HS-5 (cell line): ENCODE data around the gene CNOT6.
A peak's percentile ranks its signal among the peaks of the same experiment; 100 is the strongest.
"Not testable (repeated sequence)": the region's sequence is repeated elsewhere in the genome, so short reads cannot be mapped to it uniquely, and the experiment has no call there.

Experiments used
- DNase-seq: peaks from one replicate; pipeline ENCODE4 v3.0.0-alpha.2; 2012; ENCODE audit warnings: low read depth

Gene CNOT6

GRCh38 chr5:180494060-180494509 lies at the start of gene CNOT6:
Gene CNOT6, plus strand, starts transcription at chr5:180494379. Its CDS starts 34,898 bp downstream, at chr5:180529277.
- DNase-seq, result peak; percentile 64

GRCh38 chr5:180454752-180455151 lies 39.4 kb upstream of the CNOT6 start:
- DNase-seq, result no peak

- DNase-seq, result no peak
These were observed 38.3 kb upstream of the CNOT6 start for GRCh38 chr5:180455872-180456271.

DNA sequence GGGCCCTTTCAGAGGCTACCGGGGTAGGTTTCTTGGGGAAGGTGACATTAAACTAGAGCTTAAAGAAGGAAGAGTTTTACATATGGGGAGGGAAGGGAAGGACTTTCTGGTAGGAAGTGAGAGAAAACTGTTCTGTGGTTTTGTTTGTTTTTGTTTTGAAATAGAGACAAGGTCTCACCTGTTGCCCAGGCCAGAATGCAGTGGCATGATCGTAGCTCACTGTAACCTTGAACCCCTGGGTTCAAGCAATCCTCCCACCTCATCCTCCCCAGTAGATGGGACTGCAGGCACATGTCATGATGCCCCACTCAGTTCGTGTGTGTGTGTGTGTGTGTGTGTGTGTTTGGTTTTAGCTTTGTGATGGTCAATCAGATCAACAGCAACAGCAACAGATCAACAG lies 37.4 kb upstream of the CNOT6 start:
- no peak for DNase-seq

GRCh38 chr5:180458852-180459673 lies 35.1 kb upstream of the CNOT6 start:
- not testable (repeated sequence) for DNase-seq

DNA sequence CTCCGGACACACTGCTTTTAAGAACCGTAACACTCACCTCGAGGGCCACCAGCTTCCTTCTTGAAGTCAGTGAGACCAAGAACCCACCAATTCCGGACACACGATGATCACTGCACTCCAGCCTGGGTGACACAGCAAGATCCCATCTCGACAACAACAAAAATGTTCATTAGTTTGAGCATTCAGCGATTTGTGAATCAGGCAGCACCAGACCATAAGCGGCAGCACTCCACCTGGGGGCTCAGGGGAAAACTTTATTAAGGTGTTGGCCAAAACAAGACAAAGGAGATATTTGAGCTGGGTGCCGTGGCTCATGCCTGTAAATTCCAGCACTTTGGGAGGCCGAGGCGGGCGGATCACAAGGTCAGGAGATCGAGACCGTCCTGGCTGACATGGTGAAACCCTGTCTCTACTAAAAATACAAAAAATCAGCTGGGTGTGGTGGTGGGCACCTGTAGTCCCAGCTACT lies 34.5 kb upstream of the CNOT6 start:
- DNase-seq, result not testable (repeated sequence)

DNA sequence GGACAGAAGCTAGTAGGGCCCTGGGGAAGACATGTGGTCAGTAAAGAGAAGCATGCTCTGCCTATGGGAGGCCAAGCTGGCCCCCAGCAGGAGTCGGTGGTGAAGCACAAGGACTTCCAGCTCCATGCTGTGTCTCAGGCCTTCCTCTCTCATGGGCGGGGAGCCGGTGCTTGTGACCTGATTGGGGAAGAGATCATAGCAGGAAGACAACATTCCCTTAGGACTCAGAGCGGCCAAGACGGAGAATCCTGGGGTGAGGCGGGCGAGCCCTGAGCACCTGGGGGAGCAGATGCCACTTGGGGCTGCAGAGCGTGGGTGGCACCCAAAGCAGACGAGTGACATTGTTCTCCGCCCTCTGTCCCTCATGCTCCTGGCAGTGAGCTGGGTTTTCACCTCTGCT lies 33.3 kb upstream of the CNOT6 start:
- no peak for DNase-seq

DNA sequence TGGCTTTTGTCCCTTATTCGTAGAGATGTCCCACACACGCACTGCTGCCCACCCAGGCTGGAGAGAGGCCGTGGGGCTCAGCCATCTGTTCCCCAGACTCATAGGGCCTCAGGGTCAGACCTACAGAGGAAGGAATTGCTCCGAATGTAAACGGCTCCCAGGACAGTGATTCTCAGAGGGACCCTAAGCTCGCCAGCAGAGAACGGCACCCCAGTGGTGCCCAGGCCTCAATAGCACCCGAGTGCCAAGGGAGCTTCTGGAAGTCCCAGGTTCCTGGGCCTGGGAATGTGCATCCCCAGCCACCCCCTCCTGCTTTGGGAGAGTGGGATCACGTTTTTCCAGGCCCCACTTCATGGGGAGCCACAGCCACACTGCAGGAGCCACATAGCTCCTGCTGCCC lies 32.9 kb upstream of the CNOT6 start:
- no peak for DNase-seq

GRCh38 chr5:180463216-180463900 lies 30.8 kb upstream of the CNOT6 start:
- DNase-seq, result no peak

GRCh38 chr5:180463916-180464602 lies 30.1 kb upstream of the CNOT6 start:
- DNase-seq, result no peak

GRCh38 chr5:180464603-180464970 lies 29.6 kb upstream of the CNOT6 start:
- no peak for DNase-seq

GRCh38 chr5:180465052-180465451 lies 29.1 kb upstream of the CNOT6 start:
- not testable (repeated sequence) for DNase-seq

DNA sequence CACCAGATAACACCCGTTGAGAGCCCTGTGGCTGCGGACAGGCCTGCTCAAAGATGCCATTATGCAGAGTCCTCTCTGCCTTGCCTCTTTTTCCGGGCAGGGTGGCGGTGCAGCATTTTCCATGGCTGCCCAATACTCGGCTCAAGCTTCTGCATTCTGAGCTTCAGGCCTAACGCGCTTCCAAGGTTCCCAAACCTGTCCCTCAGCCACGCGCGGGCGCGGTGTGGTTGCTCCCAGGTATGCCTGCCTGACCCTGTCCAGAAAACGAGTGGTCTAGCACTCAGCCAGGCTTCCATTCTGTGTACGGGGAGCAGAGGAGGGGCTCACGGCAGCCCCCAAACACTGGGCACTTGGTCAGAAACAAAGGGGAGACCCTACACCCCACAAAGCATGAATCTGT lies 27.9 kb upstream of the CNOT6 start:
- no peak for DNase-seq

- DNase-seq, result no peak
These were observed 26.9 kb upstream of the CNOT6 start for GRCh38 chr5:180467028-180467975.

GRCh38 chr5:180467989-180468731 lies 26.0 kb upstream of the CNOT6 start:
- DNase-seq, result no peak

DNA sequence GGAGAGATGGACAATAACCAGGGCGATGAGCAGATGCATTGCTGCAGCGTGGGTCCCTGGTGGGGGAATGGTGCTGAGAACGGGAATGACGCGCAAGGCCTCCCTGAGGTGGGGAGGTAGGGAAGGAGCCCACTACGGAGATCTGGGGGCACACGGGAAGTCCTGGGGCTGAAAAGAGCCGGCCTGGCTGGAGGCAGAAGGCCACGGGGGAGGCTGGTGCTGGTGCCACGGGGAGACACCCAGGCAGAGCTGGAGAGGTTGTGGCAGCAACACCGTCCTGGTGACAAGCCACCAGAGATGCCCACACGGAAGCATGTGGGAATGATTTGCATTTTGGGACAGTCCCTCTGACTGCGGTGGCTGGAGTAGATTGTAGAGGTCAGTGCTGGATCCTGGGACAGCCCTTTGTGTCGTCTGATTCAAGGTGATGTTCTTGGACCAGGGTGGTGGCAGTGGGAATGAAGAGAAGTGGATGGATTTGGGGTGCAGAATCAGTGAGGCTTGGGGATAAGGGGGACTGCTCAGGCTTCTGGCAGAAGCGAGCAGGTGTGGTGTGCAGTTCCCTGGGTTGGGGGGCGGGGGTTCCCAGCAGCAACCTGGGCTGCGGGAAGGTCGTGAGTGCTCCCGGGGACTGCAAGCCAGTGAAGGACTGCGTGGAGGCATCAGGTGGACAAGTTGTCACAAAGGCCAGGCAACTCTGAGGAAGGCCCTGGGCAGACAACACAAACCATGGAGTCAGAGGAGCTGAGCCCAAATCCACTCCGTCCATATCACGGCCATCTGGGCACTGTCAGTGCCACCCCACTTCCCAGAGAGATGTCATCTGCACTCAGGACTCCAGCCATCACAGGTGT lies 25.2 kb upstream of the CNOT6 start:
- no peak for DNase-seq

- DNase-seq, result no peak
These were observed 24.7 kb upstream of the CNOT6 start for GRCh38 chr5:180469586-180469865.

- no peak for DNase-seq
These were observed 24.3 kb upstream of the CNOT6 start for GRCh38 chr5:180469866-180470265.

DNA sequence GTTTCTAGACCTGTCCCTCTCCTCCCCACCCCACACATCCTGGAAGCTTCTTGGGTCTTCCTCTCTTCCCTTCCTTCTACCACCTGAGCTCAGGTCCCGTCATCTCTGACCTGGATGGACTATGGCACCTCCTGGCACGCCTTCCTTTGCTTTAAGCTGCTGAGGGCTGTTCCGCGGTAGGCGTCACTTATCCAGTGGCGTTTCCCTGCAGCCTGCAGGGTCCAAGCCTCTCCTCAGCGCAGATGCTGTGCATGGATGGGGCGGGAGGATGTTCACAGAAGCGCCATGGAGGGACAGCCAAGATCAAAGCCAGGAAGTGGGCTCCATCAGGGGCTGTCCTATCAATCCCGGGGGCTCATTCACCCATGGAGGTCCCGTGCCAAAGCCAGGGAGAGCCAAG lies 23.8 kb upstream of the CNOT6 start:
- DNase-seq, result no peak

DNA sequence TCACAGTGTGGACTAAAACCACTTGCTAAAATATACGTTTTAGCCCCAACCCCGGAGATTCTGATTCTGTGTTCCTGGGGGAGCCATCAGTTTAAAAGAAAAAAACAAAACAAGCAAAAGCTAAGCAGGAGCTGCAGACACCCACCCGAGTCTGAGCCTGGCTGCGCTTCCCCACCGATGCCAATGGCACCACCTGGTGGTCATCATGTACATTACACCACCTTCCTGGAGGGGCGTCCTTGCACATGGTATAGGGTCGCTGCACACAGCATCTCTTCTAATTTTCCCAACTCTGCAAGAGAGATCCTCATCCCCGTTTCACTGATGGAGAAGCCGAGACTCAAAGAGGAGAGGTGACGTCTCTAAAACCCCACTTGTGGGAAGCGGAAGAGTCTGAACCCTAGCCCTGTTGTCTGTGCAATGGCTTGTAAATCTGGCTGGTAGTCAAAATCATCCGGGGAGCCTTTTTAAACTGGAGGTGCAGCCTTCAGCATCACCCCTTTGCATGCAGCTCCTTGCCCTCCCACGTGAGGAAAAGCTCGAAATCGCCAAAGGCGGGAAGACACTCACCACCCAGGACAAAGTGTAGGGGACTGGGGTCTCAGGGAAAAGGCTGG lies 23.1 kb upstream of the CNOT6 start:
- DNase-seq, result no peak
